ENCODE data around the gene DOCK1. TPM values are rescaled to one million over a fixed set of nuclear protein-coding genes. Genes with fewer than 3 reads are reported as not detected.

DOCK1 gene
- total RNA-seq, 1 donor from 2014 or later: 25.8 TPM

DNA sequence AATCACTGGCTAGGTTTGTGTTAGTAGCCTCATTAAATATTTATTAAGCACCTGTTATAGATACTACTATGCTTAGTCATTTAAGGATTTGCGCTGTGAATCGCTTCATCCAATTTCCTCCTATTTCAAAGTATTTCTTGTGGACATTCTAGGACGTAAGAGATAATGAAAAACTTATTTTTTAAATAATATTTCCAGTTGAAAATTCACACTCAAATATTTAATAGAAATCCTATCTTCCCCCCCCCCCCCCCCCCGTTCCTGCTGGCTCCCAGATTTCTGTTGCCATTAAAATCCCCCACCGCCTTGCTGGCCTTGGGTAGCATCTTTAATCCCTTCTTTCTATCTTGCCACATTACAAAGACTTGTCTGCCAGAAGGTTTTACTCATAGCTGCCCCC lies 285.2 kb downstream of the DOCK1 start:
- intact Hi-C loops (cut with DNase I): no loop called here
- no peaks in the 10 kb centered on the region for H3K27me3 ChIP-seq
- H3K9me3 ChIP-seq: no peaks in the 10 kb centered on the region
- H3K27ac ChIP-seq: no peak overlapping the region
- TF ChIP-seq, protein P1, sequence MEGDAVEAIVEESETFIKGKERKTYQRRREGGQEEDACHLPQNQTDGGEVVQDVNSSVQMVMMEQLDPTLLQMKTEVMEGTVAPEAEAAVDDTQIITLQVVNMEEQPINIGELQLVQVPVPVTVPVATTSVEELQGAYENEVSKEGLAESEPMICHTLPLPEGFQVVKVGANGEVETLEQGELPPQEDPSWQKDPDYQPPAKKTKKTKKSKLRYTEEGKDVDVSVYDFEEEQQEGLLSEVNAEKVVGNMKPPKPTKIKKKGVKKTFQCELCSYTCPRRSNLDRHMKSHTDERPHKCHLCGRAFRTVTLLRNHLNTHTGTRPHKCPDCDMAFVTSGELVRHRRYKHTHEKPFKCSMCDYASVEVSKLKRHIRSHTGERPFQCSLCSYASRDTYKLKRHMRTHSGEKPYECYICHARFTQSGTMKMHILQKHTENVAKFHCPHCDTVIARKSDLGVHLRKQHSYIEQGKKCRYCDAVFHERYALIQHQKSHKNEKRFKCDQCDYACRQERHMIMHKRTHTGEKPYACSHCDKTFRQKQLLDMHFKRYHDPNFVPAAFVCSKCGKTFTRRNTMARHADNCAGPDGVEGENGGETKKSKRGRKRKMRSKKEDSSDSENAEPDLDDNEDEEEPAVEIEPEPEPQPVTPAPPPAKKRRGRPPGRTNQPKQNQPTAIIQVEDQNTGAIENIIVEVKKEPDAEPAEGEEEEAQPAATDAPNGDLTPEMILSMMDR (IDR thresholded peaks at IDR 0.05): no peak
- no peak for DNase-seq (ENCODE audit: low spot score in 2 of 2)
- H3K4me1 ChIP-seq: peaks cover 5 to 8% of the 10 kb centered on the region in 2 donors
- no peaks in the 10 kb centered on the region for H3K36me3 ChIP-seq
- no peak overlapping the region for H3K4me3 ChIP-seq

DNA sequence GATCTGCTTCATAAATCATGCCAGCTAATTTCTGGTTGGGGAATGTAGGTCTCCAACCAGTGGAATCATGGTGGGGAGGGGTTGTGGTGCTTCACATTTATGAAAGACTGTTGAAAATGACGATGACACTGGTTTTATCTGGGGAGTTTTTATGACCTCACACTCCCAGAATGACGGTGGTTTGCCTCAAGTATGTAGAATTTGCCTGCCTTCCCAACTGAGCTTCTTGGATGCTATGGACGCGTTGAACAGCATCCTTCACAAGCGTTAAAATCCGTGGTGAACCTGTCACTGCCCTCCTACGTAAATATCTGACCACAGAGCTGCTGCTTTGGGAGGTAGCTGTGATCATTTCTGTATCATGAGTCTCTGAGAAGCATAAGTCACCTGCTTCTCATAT lies 287.9 kb downstream of the DOCK1 start:
- Histone ChIP-seq H3K36me3 (no peaks in the 10 kb centered on the region), H3K27ac (no peak overlapping the region)
- intact Hi-C loops (cut with DNase I): no loop called here

DNA sequence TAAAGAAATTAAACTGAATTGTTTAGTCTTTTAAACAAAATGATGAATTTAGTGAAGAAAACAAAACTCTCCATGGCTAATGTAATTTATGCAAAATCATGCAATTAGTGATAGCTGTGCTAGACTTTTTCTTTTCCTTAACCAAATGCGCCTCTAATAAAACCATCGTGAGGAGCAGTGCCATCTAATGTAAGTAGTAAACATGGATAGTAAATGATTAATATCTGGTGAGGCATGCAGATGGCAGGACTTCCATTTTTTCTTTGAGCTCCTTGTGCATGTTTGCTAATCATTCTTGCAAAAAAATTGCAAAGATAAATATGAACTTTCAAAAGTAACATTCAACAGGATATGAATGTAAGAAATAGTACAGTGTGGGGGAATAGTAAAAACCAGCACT lies 288.9 kb downstream of the DOCK1 start:
- intact Hi-C loops (cut with DNase I): no loop called here
- Histone ChIP-seq H3K36me3 (no peaks in the 10 kb centered on the region), H3K9me3 (no peaks in the 10 kb centered on the region), H3K27ac (no peak overlapping the region), H3K27me3 (no peaks in the 10 kb centered on the region), H3K4me1 (peaks cover 10 to 11% of the 10 kb centered on the region in 2 donors), H3K4me3 (no peak overlapping the region)
- TF ChIP-seq, protein P1 (IDR thresholded peaks at IDR 0.05): no peak
- no peak for DNase-seq (ENCODE audit: low spot score in 2 of 2)

More for the DNA sequence above, 287.9 kb downstream of the DOCK1 start:
- TF ChIP-seq, protein P1 (IDR thresholded peaks at IDR 0.05): no peak
- no peaks in the 10 kb centered on the region for H3K9me3 ChIP-seq
- no peak overlapping the region for H3K4me3 ChIP-seq
- H3K27me3 ChIP-seq: no peaks in the 10 kb centered on the region
- peaks cover 10 to 11% of the 10 kb centered on the region in 2 donors for H3K4me1 ChIP-seq
- no peak for DNase-seq (ENCODE audit: low spot score in 2 of 2)

DNA sequence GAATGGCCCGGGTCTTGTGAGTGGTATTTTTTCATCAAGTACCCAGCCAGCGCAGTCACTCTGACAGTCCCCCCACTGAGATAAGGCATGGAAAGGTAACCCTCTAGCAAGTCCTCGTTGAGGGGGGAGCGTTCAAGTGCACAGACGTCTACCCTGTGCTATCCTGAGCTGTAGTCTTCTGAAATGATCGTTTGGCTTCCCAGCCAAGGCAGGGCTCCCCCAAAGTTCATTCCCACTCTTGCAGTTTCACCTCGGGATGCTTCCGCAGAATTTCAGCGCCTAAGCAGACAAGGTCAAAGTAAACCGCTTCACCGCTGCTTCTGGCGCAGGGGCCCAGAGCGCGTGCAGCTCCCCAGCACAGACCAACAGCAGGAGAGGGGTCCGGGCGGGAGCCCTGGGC lies 289.4 kb downstream of the DOCK1 start:
- Histone ChIP-seq H3K27me3 (no peaks in the 10 kb centered on the region), H3K36me3 (no peaks in the 10 kb centered on the region), H3K27ac (no peak overlapping the region), H3K9me3 (no peaks in the 10 kb centered on the region), H3K4me3 (peak overlapping the region; percentile 49 to 67), H3K4me1 (peaks cover 10 to 11% of the 10 kb centered on the region in 2 donors)
- intact Hi-C loops (cut with DNase I): no loop called here
- no peak for DNase-seq (ENCODE audit: low spot score in 2 of 2)
- TF ChIP-seq, protein P1 (IDR thresholded peaks at IDR 0.05): no peak

DNA sequence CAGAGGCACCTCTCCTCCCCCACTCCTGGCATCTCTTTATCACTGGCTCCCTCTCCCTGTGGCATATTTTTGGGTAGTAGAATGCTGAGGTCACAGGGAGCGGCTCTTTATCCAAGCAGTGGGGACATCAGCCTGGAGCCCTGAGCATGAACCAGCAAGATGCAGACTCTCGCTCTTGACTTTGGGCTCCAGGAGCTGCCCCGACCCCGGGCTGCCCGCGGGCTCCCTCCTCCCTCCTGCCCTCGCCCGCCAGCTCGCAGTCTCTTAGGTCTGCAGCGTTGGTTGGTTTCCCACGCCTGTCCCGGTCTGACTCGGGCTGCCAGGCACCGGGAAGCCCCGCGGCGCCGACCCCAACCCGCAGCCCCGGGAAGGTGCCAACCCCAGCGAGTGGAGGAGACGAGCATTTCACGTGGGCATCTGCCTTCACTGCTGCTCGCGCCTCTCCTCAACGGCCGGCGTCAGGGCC lies 289.8 kb downstream of the DOCK1 start:
- peak overlapping the region; percentile 49 to 67 for H3K4me3 ChIP-seq
- no peaks in the 10 kb centered on the region for H3K27me3 ChIP-seq
- DNase-seq (ENCODE audit: low spot score in 2 of 2): no peak
- H3K9me3 ChIP-seq: no peaks in the 10 kb centered on the region
- H3K27ac ChIP-seq: no peak overlapping the region
- TF ChIP-seq, protein P1 (IDR thresholded peaks at IDR 0.05): no peak
- intact Hi-C loops (cut with DNase I): no loop called here
- H3K36me3 ChIP-seq: no peaks in the 10 kb centered on the region
- peaks cover 10 to 11% of the 10 kb centered on the region in 2 donors for H3K4me1 ChIP-seq
